ENCODE data around the gene FAF2.
"Not testable (repeated sequence)": the region's sequence is repeated elsewhere in the genome, so short reads cannot be mapped to it uniquely, and the experiment has no call there.

FAF2 gene

GRCh38 chr5:176466245-176466871 lies 18.2 kb downstream of the FAF2 start:
- Histone ChIP-seq H3K9ac (ENCODE audit: low read depth, low read length) (no peak overlapping the region), H3K36me3 (ENCODE audit: insufficient read depth, low read depth, low read length) (peaks cover 13% of the 10 kb centered on the region), H3K4me1 (ENCODE audit: insufficient read depth, low read length) (no peaks in the 10 kb centered on the region), H3K27ac (ENCODE audit: low read length) (no peak overlapping the region), H3K9me3 (ENCODE audit: insufficient read depth, low read depth, low read length) (no peaks in the 10 kb centered on the region), H3K4me3 (ENCODE audit: low read length) (no peak overlapping the region), H3K27me3 (ENCODE audit: insufficient read depth, low read length) (no peaks in the 10 kb centered on the region)

GRCh38 chr5:176469296-176469695 lies 21.1 kb downstream of the FAF2 start:
- no peaks in the 10 kb centered on the region for H3K4me1 ChIP-seq (ENCODE audit: insufficient read depth, low read length)
- no peak overlapping the region for H3K9ac ChIP-seq (ENCODE audit: low read depth, low read length)
- H3K36me3 ChIP-seq (ENCODE audit: insufficient read depth, low read depth, low read length) = peaks cover 22% of the 10 kb centered on the region
- H3K27ac ChIP-seq (ENCODE audit: low read length) = no peak overlapping the region
- no peak overlapping the region for H3K4me3 ChIP-seq (ENCODE audit: low read length)
- no peaks in the 10 kb centered on the region for H3K9me3 ChIP-seq (ENCODE audit: insufficient read depth, low read depth, low read length)
- H3K27me3 ChIP-seq (ENCODE audit: insufficient read depth, low read length) = no peaks in the 10 kb centered on the region

- Histone ChIP-seq H3K9ac (ENCODE audit: low read depth, low read length) (no peak overlapping the region), H3K27ac (ENCODE audit: low read length) (no peak overlapping the region), H3K4me3 (ENCODE audit: low read length) (no peak overlapping the region), H3K36me3 (ENCODE audit: insufficient read depth, low read depth, low read length) (peaks cover 18% of the 10 kb centered on the region), H3K4me1 (ENCODE audit: insufficient read depth, low read length) (no peaks in the 10 kb centered on the region), H3K27me3 (ENCODE audit: insufficient read depth, low read length) (no peaks in the 10 kb centered on the region), H3K9me3 (ENCODE audit: insufficient read depth, low read depth, low read length) (no peaks in the 10 kb centered on the region)
These were observed 22.4 kb downstream of the FAF2 start for GRCh38 chr5:176470539-176470938.

GRCh38 chr5:176471098-176471497 lies 22.9 kb downstream of the FAF2 start:
- Histone ChIP-seq H3K36me3 (ENCODE audit: insufficient read depth, low read depth, low read length) (peaks cover 20% of the 10 kb centered on the region; the same call in 1 of the 2 replicates), H3K27me3 (ENCODE audit: insufficient read depth, low read length) (no peaks in the 10 kb centered on the region), H3K9ac (ENCODE audit: low read depth, low read length) (no peak overlapping the region), H3K4me3 (ENCODE audit: low read length) (no peak overlapping the region), H3K27ac (ENCODE audit: low read length) (no peak overlapping the region), H3K4me1 (ENCODE audit: insufficient read depth, low read length) (no peaks in the 10 kb centered on the region), H3K9me3 (ENCODE audit: insufficient read depth, low read depth, low read length) (no peaks in the 10 kb centered on the region)

GRCh38 chr5:176473335-176474006 lies 25.3 kb downstream of the FAF2 start:
- no peaks in the 10 kb centered on the region for H3K4me1 ChIP-seq (ENCODE audit: insufficient read depth, low read length)
- H3K9me3 ChIP-seq (ENCODE audit: insufficient read depth, low read depth, low read length) = no peaks in the 10 kb centered on the region
- no peaks in the 10 kb centered on the region for H3K27me3 ChIP-seq (ENCODE audit: insufficient read depth, low read length)
- H3K9ac ChIP-seq (ENCODE audit: low read depth, low read length) = no peak overlapping the region
- H3K27ac ChIP-seq (ENCODE audit: low read length) = no peak overlapping the region
- peaks cover 16% of the 10 kb centered on the region; the same call in 1 of the 2 replicates for H3K36me3 ChIP-seq (ENCODE audit: insufficient read depth, low read depth, low read length)
- no peak overlapping the region for H3K4me3 ChIP-seq (ENCODE audit: low read length)

- H3K4me1 ChIP-seq (ENCODE audit: insufficient read depth, low read length) = no peaks in the 10 kb centered on the region
- no peaks in the 10 kb centered on the region for H3K9me3 ChIP-seq (ENCODE audit: insufficient read depth, low read depth, low read length)
- H3K36me3 ChIP-seq (ENCODE audit: insufficient read depth, low read depth, low read length) = peaks cover 25% of the 10 kb centered on the region
- H3K27ac ChIP-seq (ENCODE audit: low read length) = no peak overlapping the region
- no peaks in the 10 kb centered on the region for H3K27me3 ChIP-seq (ENCODE audit: insufficient read depth, low read length)
- H3K4me3 ChIP-seq (ENCODE audit: low read length) = no peak overlapping the region
- no peak overlapping the region for H3K9ac ChIP-seq (ENCODE audit: low read depth, low read length)
These were observed 26.3 kb downstream of the FAF2 start for GRCh38 chr5:176474476-176474875.

GRCh38 chr5:176481711-176482110 lies 33.5 kb downstream of the FAF2 start:
- Histone ChIP-seq H3K4me1 (ENCODE audit: insufficient read depth, low read length) (no peaks in the 10 kb centered on the region), H3K27ac (ENCODE audit: low read length) (no peak overlapping the region), H3K27me3 (ENCODE audit: insufficient read depth, low read length) (no peaks in the 10 kb centered on the region), H3K36me3 (ENCODE audit: insufficient read depth, low read depth, low read length) (peaks cover 63% of the 10 kb centered on the region), H3K4me3 (ENCODE audit: low read length) (no peak overlapping the region), H3K9me3 (ENCODE audit: insufficient read depth, low read depth, low read length) (no peaks in the 10 kb centered on the region), H3K9ac (ENCODE audit: low read depth, low read length) (no peak overlapping the region)

GRCh38 chr5:176485176-176485575 lies 37.0 kb downstream of the FAF2 start:
- H3K27me3 ChIP-seq (ENCODE audit: insufficient read depth, low read length) = no peaks in the 10 kb centered on the region
- no peak overlapping the region for H3K4me3 ChIP-seq (ENCODE audit: low read length)
- H3K9ac ChIP-seq (ENCODE audit: low read depth, low read length) = no peak overlapping the region
- H3K4me1 ChIP-seq (ENCODE audit: insufficient read depth, low read length) = no peaks in the 10 kb centered on the region
- no peaks in the 10 kb centered on the region for H3K9me3 ChIP-seq (ENCODE audit: insufficient read depth, low read depth, low read length)
- no peak overlapping the region for H3K27ac ChIP-seq (ENCODE audit: low read length)
- H3K36me3 ChIP-seq (ENCODE audit: insufficient read depth, low read depth, low read length) = peaks cover 76% of the 10 kb centered on the region

- Histone ChIP-seq H3K4me3 (ENCODE audit: low read length) (no peak overlapping the region), H3K4me1 (ENCODE audit: insufficient read depth, low read length) (no peaks in the 10 kb centered on the region), H3K27ac (ENCODE audit: low read length) (no peak overlapping the region), H3K9me3 (ENCODE audit: insufficient read depth, low read depth, low read length) (no peaks in the 10 kb centered on the region), H3K9ac (ENCODE audit: low read depth, low read length) (no peak overlapping the region), H3K36me3 (ENCODE audit: insufficient read depth, low read depth, low read length) (peaks cover 84% of the 10 kb centered on the region), H3K27me3 (ENCODE audit: insufficient read depth, low read length) (no peaks in the 10 kb centered on the region)
These were observed 38.1 kb downstream of the FAF2 start for GRCh38 chr5:176486189-176486757.

- H3K4me3 ChIP-seq (ENCODE audit: low read length); H3K9me3 ChIP-seq (ENCODE audit: insufficient read depth, low read depth, low read length); H3K27me3 ChIP-seq (ENCODE audit: insufficient read depth, low read length); H3K4me1 ChIP-seq (ENCODE audit: insufficient read depth, low read length); H3K27ac ChIP-seq (ENCODE audit: low read length); H3K9ac ChIP-seq (ENCODE audit: low read depth, low read length): not testable (repeated sequence)
- peaks cover 86% of the 10 kb centered on the region for H3K36me3 ChIP-seq (ENCODE audit: insufficient read depth, low read depth, low read length)
These were observed 39.0 kb downstream of the FAF2 start for GRCh38 chr5:176487160-176487559.

GRCh38 chr5:176489077-176489476 lies 40.9 kb downstream of the FAF2 start:
- H3K27ac ChIP-seq (ENCODE audit: low read length) = no peak overlapping the region
- no peaks in the 10 kb centered on the region for H3K9me3 ChIP-seq (ENCODE audit: insufficient read depth, low read depth, low read length)
- no peak overlapping the region for H3K4me3 ChIP-seq (ENCODE audit: low read length)
- no peaks in the 10 kb centered on the region for H3K27me3 ChIP-seq (ENCODE audit: insufficient read depth, low read length)
- peaks cover 91% of the 10 kb centered on the region for H3K36me3 ChIP-seq (ENCODE audit: insufficient read depth, low read depth, low read length)
- H3K9ac ChIP-seq (ENCODE audit: low read depth, low read length) = no peak overlapping the region
- H3K4me1 ChIP-seq (ENCODE audit: insufficient read depth, low read length) = no peaks in the 10 kb centered on the region

- Histone ChIP-seq H3K27ac (ENCODE audit: low read length) (no peak overlapping the region), H3K27me3 (ENCODE audit: insufficient read depth, low read length) (no peaks in the 10 kb centered on the region), H3K4me3 (ENCODE audit: low read length) (no peak overlapping the region), H3K4me1 (ENCODE audit: insufficient read depth, low read length) (no peaks in the 10 kb centered on the region), H3K9ac (ENCODE audit: low read depth, low read length) (no peak overlapping the region), H3K36me3 (ENCODE audit: insufficient read depth, low read depth, low read length) (peaks cover 92% of the 10 kb centered on the region), H3K9me3 (ENCODE audit: insufficient read depth, low read depth, low read length) (no peaks in the 10 kb centered on the region)
These were observed 42.1 kb downstream of the FAF2 start for GRCh38 chr5:176490301-176490700.

Data from iPS-20b (cell line).